Erythroblast (primary cell): ENCODE measurements around the gene GCH1.

Experiments used
- DNase-seq, 2 experiments: peaks; one replicate each; lab custom pipeline; 2025; lab: John Stamatoyannopoulos, UW
- GATA1 ChIP-seq: IDR thresholded peaks from 2 replicates; pipeline ENCODE4 v1.6.1; 2011; ENCODE audit warnings: low read depth, mild to moderate bottlenecking, control low read depth, low read length, moderate library complexity
- POLR2A ChIP-seq: IDR thresholded peaks from 2 replicates; pipeline ENCODE4 v1.6.1; 2011; ENCODE audit warnings: mild to moderate bottlenecking, low read length

GCH1 gene

DNA sequence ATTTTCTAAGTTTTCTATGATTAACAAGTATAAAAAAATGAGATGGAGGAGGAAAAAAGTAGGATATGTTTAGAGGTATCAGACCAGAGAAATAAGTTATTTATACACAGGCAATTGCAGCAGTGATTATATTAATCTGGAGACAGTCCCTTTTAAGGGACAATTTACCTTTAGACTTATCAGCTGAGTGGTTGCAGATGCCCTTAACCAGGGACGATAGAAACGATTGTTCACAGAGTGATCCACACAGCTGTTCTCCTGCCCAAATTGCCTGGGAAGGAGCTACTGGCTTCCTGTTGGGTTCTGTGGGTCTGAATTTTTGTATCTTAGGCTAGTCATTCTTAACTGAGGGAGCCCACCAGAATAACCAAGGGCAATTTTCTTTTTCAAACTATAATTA is 66.4 kb downstream of the GCH1 start:
- DNase-seq = no peak
- TF ChIP-seq POLR2A (no peak), GATA1 (no peak)

- no peak for TF ChIP-seq GATA1
- no peak for TF ChIP-seq POLR2A
Measured at GRCh38 chr14:54834727-54835126, 67.9 kb downstream of the GCH1 start.

GRCh38 chr14:54834081-54834480 is 68.5 kb downstream of the GCH1 start:
- TF ChIP-seq POLR2A (no peak), GATA1 (no peak)

More at GRCh38 chr14:54834727-54835126, 67.9 kb downstream of the GCH1 start:
- DNase-seq = no peak

GRCh38 chr14:54830650-54831049 is 72.0 kb downstream of the GCH1 start:
- DNase-seq = no peak
- no peak for TF ChIP-seq GATA1
- TF ChIP-seq POLR2A = no peak

More at GRCh38 chr14:54834081-54834480, 68.5 kb downstream of the GCH1 start:
- no peak for DNase-seq

DNA sequence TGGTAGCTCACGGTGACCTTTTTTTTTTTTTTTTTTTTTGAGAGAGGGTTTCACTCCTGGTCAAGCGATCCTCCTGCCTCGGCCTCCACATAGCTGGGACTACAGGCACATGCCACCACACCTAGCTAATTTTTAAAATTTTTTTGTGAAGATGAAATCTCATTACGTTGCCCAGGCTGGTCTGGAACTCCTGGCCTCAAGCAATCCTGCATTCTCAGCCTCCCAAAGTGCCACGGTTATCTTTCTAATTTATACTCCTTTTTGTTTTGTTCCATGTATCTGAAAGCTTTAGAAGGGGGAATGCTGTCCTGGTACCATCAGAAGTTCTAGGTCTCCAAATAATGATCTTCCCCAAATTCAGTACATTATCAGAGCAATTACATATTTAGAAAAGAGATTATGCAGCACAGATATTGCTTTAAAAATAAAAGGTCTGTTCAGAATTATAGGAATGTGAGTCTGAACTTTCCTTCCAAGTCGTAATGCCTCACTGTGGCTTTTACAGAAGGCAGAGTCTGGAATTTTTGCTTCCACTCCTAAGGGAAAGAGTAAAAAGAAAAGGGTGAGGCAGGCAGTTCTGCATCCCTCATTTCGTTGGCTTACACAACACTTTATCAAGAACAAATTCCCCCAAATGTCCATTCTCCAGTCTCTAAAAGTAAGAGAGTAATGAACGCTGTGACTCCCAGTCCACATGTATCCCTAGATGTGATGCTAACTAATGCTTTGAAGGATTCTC is 73.0 kb downstream of the GCH1 start:
- no peak for TF ChIP-seq POLR2A
- no peak for TF ChIP-seq GATA1
- DNase-seq = no peak

GRCh38 chr14:54828037-54828436 is 74.6 kb downstream of the GCH1 start:
- TF ChIP-seq POLR2A (no peak), GATA1 (no peak)
- DNase-seq = no peak

GRCh38 chr14:54823757-54824549 is 78.7 kb downstream of the GCH1 start:
- TF ChIP-seq POLR2A (no peak), GATA1 (no peak)

DNA sequence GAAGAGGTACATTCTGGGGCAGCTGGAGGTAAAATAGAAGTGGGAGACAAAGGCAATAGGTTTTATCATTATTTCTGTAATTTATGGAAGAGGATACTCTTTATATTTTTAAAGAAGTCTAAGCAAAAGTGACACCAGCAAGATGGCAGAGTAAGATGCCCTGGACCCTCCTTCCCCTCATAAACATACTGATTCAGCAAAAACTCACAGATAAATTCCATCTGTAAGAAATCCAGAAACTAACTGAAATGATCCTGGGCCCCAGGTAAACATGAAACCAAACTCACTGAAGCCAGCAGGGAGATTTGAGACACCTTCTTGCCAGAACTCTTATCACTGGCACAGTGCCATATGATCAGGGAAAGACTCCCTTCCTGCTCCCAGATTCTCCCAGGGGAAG is 79.9 kb downstream of the GCH1 start:
- TF ChIP-seq GATA1 = no peak
- no peak for TF ChIP-seq POLR2A
- DNase-seq = no peak

More at GRCh38 chr14:54823757-54824549, 78.7 kb downstream of the GCH1 start:
- no peak for DNase-seq

DNA sequence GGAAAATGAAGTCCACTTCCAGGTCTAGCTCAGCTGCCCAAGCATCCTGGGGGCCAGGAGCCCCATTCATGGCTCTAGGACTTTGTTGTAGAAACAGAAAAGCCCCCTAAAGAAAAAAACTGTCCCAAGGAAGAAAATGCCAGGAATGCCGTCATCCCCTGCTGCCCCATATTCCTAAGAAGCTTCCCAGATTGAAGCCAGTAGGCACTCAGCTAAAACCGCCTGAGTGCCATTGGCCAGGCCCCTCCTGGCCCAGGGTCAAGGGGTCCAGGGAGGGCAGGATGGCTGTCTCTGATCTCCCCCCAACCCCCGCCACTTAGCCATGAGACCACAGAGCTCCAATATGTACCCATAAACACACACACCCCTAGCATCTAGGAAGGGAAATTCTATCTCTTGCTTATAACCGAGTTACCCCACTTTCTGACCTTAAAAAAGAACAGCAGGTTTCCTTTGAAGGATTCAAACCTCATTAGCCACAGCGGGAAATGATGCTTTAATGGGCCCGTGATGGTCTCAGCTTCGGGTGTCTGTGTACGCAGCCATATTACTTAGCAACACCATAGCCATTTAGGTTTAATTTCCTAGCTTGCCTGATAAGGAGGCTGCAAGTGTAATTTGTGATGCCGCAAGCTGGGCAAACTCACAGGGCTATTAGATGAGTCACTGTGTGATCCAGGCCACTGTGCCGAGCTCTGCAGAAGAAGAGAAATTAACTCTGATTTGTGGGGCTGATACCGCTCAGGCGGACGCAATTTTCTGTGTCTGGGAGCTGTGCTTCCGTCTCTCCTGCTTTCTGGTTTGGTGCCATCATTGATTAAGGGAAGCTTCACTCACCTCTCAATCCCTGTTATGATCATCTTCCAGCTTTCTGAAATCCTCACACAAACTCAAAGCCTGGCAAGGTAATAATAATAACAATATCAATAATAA is 84.2 kb downstream of the GCH1 start:
- TF ChIP-seq GATA1 = no peak
- no peak for TF ChIP-seq POLR2A
- DNase-seq = no peak

DNA sequence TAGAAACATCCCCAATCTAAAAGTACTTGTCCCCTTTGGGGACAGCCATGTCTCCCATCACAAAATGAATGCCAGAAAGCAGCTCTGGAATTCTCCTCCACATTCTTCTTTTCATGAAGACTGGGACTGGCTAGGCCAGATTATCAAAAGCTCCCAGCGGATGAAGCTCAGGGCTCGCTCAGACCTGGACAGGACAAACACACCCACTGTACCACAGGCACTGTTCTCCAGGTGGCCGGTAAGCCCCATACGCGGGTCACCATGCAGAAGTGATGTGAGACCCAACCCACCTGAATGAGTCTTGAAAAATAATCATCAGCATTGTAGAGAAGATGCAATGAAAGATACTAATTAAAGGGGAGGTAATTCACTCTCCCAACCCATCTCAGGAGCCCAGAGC is 85.1 kb downstream of the GCH1 start:
- no peak for DNase-seq

DNA sequence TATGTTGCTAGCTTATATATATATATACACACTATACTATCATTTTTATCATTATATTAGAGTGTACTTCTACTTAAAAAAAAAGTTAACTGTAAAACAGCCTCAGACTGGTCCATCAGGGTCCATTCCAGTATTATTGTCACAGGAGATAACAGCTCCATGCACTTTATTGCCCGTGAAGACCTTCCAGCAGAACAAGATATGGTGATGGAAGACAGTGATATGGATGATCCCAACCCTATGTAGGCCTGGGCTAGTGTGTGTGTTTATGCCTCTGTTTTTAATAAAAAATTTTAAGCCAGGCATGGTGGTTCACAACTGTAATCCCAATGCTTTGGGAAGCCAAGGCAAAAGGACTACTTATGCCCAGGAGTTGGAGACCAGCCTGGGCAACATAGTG is 86.2 kb downstream of the GCH1 start:
- DNase-seq = no peak
- TF ChIP-seq POLR2A = no peak
- no peak for TF ChIP-seq GATA1

More for the DNA sequence above, 85.1 kb downstream of the GCH1 start:
- TF ChIP-seq GATA1 (no peak), POLR2A (no peak)

DNA sequence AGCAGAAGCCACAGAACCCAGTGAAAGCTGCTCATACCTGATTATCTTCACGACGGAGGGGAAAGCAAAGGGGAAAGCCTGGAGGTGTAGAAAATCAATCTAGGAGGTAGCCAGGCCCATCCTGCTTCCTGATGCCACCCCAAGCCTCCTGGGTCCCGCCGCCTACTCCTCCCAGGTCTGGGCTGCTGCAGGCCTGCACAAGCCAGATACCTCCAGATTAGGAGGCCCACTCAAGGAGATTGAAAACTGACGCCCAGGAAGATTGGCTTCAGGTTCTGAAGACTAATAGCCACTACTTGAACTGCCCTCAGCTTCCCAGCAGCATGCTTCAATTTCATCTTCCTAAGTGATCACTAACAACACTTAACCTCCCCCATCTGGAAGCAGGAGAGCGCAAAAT is 87.1 kb downstream of the GCH1 start:
- TF ChIP-seq GATA1 = no peak
- no peak for TF ChIP-seq POLR2A

DNA sequence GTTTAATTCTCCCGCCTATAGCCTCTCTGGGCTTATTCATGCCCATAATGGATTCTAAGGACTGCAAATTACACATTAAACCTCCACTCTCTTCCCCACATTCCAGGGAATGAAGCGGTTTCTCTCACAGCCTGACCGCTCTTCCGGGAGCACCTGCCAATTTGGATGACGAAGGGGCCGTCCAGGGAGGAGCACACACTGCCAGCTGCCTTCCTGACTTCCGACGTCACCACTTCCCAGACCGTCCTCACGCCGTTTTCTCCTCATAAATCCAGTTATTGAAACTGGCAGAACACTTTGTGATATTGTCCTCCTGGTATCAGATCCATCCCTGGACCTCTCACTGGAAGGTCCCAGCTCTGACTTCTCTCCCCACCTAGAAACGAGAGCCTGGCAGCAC is 87.6 kb downstream of the GCH1 start:
- no peak for DNase-seq
- TF ChIP-seq POLR2A (no peak), GATA1 (no peak)

More for the DNA sequence above, 87.1 kb downstream of the GCH1 start:
- DNase-seq = no peak
